Measurements from ENCODE around the gene MUC6.

DNA sequence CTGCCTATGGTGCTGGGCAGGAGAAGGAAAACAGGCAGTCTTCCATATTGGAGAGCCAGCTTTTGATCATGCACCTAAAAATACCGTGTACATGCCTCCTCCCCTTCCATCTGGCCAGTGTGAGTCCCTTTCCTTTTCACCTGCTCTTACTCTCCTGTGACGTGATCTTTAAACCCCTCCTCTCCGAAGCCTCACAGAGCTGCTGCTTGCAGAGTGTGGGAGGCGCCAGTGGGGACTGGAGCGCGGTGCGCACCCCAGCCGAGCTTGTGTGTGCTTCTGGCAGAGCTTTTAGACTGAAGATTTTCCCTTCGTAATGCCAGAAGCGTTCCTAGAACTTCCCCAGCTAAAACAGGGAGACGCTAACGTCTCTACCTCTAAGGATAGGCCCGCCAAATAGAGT, 29.8 kb downstream of the MUC6 start:
- TF ChIP-seq POLR2A (IDR thresholded peaks at IDR 0.05; ENCODE audit: low read depth): no peak
- TF ChIP-seq CTCF (IDR thresholded peaks at IDR 0.05): no peak
- TF ChIP-seq POLR2AphosphoS5 (IDR thresholded peaks at IDR 0.05): no peak
